ENCODE results near the gene TMEM45B. TPM values are rescaled to one million over a fixed set of nuclear protein-coding genes. Genes with fewer than 3 reads are reported as not detected.

TMEM45B gene
- total and polyA plus RNA-seq, 2 of the 13 experiments (the other 11 are each of a cell fraction or from before 2014, with no cell fraction given): 29.1 to 181 TPM

DNA sequence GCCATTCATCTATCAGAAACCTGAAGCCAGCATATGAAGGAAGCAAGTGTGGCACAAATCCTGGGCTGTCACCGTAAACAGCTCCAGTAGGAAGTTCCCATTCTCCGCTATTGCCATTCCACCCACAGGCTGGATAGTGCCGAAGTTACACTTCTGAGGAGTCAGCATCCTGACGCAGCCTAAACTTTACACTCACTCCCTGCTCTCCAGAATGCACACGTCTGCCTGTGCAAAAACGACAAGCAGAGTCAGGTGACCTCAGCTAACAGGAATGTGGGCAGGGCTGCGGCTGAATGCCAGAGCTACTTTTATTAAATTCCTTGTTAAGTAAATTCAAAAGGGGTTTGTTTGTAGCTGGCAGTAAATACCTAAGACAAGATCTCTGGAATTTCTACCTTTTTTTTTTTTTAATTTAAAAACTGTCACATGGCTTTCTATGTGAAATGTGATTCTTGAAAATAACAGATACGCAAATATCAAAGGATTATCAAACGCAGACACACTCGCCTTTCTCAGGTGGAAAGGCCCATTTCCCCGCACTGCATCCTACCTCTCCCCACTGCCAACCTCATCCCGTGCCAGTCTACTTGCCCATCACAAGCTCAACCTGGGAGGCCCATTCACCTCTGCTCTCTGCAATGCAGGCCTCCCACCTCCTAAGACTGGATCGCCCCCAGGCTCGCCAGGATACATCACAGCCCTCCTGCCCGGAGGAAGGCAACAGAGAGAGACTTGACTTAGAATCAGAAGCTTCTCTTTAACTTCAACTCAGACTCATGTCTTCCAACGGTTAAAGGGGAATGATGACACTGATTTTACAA, 46.3 kb downstream of the TMEM45B start (continued):
- TF ChIP-seq, protein P1, sequence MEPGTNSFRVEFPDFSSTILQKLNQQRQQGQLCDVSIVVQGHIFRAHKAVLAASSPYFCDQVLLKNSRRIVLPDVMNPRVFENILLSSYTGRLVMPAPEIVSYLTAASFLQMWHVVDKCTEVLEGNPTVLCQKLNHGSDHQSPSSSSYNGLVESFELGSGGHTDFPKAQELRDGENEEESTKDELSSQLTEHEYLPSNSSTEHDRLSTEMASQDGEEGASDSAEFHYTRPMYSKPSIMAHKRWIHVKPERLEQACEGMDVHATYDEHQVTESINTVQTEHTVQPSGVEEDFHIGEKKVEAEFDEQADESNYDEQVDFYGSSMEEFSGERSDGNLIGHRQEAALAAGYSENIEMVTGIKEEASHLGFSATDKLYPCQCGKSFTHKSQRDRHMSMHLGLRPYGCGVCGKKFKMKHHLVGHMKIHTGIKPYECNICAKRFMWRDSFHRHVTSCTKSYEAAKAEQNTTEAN (CRISPR knock-in tag; conservative IDR thresholded peaks at IDR 0.05): peak; percentile 94
- TF ChIP-seq, protein P2, sequence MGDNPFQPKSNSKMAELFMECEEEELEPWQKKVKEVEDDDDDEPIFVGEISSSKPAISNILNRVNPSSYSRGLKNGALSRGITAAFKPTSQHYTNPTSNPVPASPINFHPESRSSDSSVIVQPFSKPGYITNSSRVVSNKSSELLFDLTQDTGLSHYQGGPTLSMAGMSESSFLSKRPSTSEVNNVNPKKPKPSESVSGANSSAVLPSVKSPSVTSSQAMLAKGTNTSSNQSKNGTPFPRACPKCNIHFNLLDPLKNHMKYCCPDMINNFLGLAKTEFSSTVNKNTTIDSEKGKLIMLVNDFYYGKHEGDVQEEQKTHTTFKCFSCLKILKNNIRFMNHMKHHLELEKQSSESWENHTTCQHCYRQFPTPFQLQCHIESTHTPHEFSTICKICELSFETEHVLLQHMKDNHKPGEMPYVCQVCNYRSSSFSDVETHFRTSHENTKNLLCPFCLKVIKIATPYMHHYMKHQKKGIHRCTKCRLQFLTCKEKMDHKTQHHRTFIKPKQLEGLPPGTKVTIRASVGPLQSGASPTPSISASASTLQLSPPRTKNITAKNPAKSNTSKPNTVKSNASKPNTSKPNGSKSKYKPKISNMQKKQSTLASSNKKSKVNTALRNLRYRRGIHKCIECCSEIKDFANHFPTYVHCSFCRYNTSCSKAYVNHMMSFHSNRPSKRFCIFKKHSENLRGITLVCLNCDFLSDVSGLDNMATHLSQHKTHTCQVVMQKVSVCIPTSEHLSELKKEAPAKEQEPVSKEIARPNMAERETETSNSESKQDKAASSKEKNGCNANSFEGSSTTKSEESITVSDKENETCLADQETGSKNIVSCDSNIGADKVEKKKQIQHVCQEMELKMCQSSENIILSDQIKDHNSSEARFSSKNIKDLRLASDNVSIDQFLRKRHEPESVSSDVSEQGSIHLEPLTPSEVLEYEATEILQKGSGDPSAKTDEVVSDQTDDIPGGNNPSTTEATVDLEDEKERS (CRISPR knock-in tag; IDR thresholded peaks at IDR 0.05): no peak
- TF ChIP-seq, protein P3, sequence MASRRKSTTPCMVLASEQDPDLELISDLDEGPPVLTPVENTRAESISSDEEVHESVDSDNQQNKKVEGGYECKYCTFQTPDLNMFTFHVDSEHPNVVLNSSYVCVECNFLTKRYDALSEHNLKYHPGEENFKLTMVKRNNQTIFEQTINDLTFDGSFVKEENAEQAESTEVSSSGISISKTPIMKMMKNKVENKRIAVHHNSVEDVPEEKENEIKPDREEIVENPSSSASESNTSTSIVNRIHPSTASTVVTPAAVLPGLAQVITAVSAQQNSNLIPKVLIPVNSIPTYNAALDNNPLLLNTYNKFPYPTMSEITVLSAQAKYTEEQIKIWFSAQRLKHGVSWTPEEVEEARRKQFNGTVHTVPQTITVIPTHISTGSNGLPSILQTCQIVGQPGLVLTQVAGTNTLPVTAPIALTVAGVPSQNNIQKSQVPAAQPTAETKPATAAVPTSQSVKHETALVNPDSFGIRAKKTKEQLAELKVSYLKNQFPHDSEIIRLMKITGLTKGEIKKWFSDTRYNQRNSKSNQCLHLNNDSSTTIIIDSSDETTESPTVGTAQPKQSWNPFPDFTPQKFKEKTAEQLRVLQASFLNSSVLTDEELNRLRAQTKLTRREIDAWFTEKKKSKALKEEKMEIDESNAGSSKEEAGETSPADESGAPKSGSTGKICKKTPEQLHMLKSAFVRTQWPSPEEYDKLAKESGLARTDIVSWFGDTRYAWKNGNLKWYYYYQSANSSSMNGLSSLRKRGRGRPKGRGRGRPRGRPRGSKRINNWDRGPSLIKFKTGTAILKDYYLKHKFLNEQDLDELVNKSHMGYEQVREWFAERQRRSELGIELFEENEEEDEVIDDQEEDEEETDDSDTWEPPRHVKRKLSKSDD (CRISPR knock-in tag; IDR thresholded peaks at IDR 0.05; ENCODE audit: low read depth): no peak
- TF ChIP-seq ZNF749 (CRISPR knock-in tag; IDR thresholded peaks at IDR 0.05; ENCODE audit: borderline replicate concordance) (no peak), BCL6 (CRISPR knock-in tag; IDR thresholded peaks at IDR 0.05) (0 out of 2 replicates have a peak, but pooled peaks have one; percentile 16), ZNF549 (CRISPR knock-in tag; IDR thresholded peaks at IDR 0.05) (no peak), SOX13 (IDR thresholded peaks at IDR 0.05) (no peak), SOX13 (CRISPR knock-in tag; conservative IDR thresholded peaks at IDR 0.05 in 1 of 2, IDR thresholded peaks at IDR 0.05 in 1 of 2) (0 out of 4 replicates have a peak, but pooled peaks of 1 of the 2 experiments have one; percentile 6), NFIB (CRISPR knock-in tag; IDR thresholded peaks at IDR 0.05; ENCODE audit: borderline replicate concordance) (no peak), JUND (CRISPR knock-in tag; IDR thresholded peaks at IDR 0.05) (peak; percentile 94), ZNF121 (CRISPR knock-in tag; IDR thresholded peaks at IDR 0.05) (no peak), EP300 (IDR thresholded peaks at IDR 0.05; ENCODE audit: low read depth in 2 of 2, low read length in 2 of 2) (no peak), EP300 (CRISPR knock-in tag; IDR thresholded peaks at IDR 0.05; ENCODE audit: borderline replicate concordance) (0 out of 2 replicates have a peak, but pooled peaks have one; percentile 9)
- TF ChIP-seq, protein P4, sequence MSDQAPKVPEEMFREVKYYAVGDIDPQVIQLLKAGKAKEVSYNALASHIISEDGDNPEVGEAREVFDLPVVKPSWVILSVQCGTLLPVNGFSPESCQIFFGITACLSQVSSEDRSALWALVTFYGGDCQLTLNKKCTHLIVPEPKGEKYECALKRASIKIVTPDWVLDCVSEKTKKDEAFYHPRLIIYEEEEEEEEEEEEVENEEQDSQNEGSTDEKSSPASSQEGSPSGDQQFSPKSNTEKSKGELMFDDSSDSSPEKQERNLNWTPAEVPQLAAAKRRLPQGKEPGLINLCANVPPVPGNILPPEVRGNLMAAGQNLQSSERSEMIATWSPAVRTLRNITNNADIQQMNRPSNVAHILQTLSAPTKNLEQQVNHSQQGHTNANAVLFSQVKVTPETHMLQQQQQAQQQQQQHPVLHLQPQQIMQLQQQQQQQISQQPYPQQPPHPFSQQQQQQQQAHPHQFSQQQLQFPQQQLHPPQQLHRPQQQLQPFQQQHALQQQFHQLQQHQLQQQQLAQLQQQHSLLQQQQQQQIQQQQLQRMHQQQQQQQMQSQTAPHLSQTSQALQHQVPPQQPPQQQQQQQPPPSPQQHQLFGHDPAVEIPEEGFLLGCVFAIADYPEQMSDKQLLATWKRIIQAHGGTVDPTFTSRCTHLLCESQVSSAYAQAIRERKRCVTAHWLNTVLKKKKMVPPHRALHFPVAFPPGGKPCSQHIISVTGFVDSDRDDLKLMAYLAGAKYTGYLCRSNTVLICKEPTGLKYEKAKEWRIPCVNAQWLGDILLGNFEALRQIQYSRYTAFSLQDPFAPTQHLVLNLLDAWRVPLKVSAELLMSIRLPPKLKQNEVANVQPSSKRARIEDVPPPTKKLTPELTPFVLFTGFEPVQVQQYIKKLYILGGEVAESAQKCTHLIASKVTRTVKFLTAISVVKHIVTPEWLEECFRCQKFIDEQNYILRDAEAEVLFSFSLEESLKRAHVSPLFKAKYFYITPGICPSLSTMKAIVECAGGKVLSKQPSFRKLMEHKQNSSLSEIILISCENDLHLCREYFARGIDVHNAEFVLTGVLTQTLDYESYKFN (CRISPR knock-in tag; conservative IDR thresholded peaks at IDR 0.05): peak; percentile 49
- TF ChIP-seq, protein P5, sequence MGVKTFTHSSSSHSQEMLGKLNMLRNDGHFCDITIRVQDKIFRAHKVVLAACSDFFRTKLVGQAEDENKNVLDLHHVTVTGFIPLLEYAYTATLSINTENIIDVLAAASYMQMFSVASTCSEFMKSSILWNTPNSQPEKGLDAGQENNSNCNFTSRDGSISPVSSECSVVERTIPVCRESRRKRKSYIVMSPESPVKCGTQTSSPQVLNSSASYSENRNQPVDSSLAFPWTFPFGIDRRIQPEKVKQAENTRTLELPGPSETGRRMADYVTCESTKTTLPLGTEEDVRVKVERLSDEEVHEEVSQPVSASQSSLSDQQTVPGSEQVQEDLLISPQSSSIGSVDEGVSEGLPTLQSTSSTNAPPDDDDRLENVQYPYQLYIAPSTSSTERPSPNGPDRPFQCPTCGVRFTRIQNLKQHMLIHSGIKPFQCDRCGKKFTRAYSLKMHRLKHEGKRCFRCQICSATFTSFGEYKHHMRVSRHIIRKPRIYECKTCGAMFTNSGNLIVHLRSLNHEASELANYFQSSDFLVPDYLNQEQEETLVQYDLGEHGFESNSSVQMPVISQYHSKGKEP (CRISPR knock-in tag; IDR thresholded peaks at IDR 0.05): no peak
